ENCODE results near the gene TERF2IP.
A peak's percentile ranks its signal among the peaks of the same experiment; 100 is the strongest.

Gene TERF2IP

GRCh38 chr16:75647492-75648264 is at the start of gene TERF2IP, which contains the start of gene KARS1:
TERF2IP (plus strand) TSS chr16:75647773; CDS start chr16:75647883, 110 bp downstream.
KARS1 (minus strand) TSS chr16:75647665; CDS start chr16:75647639, 26 bp downstream.
- DNase-seq (ENCODE audit: low read depth, low spot score): peak; percentile 76

DNA sequence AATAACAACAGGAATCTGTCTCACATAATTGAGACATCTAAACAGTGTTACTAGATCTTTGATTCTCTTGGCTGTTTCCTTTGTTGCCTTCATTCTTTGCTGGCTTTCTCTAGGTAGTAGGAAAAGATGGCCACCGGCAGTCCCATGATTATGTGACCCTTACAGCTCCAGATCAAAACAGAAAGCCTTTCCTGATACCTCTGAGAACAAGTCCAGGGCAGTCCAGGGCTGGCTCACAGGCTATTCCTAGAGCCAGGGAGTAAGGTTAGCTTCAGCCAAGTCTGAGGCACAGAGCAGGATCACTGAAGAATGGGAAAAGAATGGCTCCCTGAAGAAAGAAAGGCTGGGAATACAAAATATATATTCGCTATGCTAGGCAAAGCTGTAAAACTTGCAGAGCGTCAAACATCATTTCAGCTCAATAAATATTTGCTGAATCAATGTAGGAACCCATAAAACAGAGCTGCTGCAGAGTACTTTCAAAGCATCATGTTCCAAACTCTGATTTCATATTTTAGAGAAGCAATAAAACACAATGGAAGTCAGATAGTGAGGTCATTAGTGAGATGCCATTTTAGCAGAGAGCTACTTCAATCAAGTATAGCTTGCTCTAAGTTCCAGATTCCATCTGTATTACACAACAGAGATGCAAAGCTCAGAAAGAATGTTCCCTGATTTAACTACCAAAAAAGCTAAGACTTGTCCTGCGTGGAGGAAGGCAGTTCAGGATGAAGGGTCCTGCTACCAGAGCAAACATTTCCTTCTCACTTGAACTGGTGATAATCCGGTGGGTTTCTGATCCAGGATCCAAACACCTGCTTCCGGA is 47.9 kb upstream of the TERF2IP start:
- DNase-seq (ENCODE audit: low read depth, low spot score): no peak

DNA sequence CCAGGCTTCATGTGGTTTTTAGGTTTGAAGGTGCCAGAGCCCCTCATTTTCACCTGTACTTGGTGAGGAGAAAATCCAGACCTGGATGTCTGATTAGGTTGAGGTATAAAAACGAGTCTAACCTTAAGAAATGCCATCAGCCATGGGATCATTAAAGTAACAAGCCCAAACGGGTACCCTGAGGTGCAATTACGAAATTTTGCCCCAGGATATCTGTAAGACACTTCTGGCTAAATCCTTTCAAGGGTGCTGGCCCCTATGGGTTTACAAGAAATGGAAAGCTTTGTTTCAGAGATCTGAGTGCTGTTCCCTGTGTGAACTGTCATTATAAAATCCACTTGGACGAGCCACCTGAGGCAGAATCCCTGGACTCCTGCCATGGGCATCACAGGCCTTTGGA is 44.3 kb upstream of the TERF2IP start:
- no peak for DNase-seq (ENCODE audit: low read depth, low spot score)

DNA sequence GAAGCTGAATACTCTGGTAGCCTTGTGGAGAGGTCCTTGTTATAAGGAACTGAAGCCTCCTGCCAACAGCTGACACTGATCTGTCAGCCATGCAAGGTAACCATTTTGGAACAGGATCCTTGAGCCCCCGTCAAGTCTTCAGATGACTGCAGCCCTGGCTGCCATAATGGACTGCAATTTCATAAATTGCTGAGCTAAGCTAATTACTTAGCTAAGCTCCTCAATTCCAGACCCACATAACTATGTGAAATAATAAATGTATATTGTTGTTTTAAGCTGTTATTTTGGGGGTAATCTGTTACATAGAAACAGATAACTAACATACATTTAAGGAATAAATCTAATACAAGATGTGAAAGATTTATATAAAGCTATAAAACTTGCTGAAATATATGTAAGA is 41.1 kb upstream of the TERF2IP start:
- no peak for DNase-seq (ENCODE audit: low read depth, low spot score)

GRCh38 chr16:75614066-75614897 is 33.3 kb upstream of the TERF2IP start:
- no peak for DNase-seq (ENCODE audit: low read depth, low spot score)

- no peak for DNase-seq (ENCODE audit: low read depth, low spot score)
Observed at GRCh38 chr16:75615619-75616018, 32.0 kb upstream of the TERF2IP start.

GRCh38 chr16:75616521-75617010 is 31.0 kb upstream of the TERF2IP start:
- no peak for DNase-seq (ENCODE audit: low read depth, low spot score)

- DNase-seq (ENCODE audit: low read depth, low spot score): no peak
Observed at GRCh38 chr16:75617121-75617520, 30.5 kb upstream of the TERF2IP start.

DNA sequence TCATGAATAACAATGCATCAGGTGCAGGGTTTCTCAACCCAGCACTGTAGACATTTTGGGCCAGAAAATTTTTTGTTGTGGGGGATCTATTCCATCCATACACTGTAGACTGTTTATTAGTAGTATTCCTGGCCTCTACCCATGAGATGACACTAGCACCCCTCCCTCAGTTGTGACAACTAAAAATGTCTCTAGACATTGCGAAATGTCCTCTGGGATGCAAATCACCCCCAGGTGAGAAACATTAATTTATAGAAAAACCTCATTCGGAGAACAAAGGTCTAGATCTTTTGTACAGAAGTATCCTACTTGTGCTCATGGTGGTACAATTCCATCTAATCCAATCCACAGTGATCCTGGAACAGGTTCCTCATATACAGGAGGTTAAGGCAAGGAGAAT is 28.8 kb upstream of the TERF2IP start:
- no peak for DNase-seq (ENCODE audit: low read depth, low spot score)

- no peak for DNase-seq (ENCODE audit: low read depth, low spot score)
Observed at GRCh38 chr16:75620326-75621169, 27.0 kb upstream of the TERF2IP start.

DNA sequence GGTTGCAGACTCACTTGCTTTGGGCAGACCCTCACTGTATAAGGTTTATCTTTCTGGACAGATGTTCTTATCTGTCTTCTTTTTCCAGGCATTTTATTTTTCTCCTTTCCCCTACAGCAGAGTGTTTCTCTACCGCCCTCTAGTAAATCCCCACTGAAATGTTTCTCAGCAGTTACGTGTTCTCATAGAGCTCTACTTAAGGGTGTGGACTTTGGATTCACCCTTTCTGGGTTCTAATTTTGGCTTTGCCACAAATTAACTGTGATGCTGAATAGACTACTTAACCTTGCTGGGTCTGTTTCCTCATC is 26.4 kb upstream of the TERF2IP start:
- no peak for DNase-seq (ENCODE audit: low read depth, low spot score)

DNA sequence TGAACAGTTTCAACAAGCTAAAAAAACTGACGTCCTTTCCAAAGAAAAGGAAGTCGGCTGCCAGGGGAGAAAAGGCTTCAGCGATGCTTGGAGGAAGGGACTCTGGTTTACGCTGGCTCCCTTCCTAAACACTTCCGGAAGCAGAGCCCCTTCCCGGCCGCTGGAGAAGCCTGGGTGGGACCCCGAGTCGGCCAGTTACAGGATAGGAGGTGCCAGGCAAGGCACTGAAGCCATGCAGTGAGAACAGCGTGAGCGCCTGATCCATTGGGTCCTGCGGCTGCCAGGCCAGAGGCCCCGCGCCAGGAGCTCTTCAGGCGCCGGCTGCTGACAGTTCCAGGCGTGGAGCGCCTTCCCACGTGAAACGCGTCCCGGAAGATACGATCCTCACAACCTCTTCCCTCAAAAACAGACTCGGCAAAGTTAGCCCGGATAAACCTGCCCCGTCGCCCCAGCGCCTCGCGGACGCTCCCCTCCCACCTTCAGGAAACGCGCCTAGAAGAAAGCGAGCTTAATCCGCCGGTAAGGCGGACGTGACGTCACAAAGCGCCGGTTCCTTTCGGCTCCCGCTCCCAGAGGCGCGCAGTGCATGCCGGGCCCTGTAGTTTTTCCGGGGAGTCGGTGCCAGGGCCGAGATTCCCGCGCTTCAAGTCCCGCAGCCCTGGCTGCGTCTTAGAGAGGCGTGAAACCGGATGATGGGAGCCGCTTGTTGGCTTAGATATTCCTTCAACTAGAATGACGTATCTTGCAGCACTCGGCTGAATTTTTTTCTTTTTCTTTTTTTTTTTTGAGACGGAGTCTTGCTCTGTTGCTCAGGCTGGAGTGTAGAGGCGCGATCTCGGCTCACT is 24.6 kb upstream of the TERF2IP start, which contains the start of gene ADAT1:
ADAT1 (minus strand) TSS at position 521 of the 845 bp plus-strand sequence. CDS start 2,482 bp downstream, outside the sequence.
- peak; percentile 91 for DNase-seq (ENCODE audit: low read depth, low spot score)

GRCh38 chr16:75624921-75625334 is 22.6 kb upstream of the TERF2IP start:
- no peak for DNase-seq (ENCODE audit: low read depth, low spot score)

DNA sequence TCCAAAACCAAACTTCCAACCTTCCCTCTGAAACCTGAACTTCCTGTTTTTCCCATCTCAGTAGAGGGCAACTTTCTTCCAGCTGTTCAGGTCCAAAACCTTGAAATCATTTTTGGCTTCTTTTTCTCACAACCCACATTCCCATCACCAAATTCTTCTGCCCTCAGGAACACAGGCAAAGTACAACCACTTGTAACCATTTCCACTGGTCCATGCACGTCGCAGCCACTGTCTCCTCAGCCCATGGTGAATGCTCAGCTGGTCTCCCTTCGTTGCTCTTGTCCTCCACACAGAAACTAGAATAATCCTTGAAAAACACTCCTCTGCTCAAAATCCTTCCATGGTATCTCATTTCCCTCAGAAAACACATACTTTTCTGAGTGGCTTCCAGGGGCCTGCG is 20.8 kb upstream of the TERF2IP start:
- DNase-seq (ENCODE audit: low read depth, low spot score): no peak

GRCh38 chr16:75627851-75628250 is 19.7 kb upstream of the TERF2IP start:
- DNase-seq (ENCODE audit: low read depth, low spot score): no peak

GRCh38 chr16:75628351-75628750 is 19.2 kb upstream of the TERF2IP start:
- no peak for DNase-seq (ENCODE audit: low read depth, low spot score)

- no peak for DNase-seq (ENCODE audit: low read depth, low spot score)
Observed at GRCh38 chr16:75629132-75629531, 18.4 kb upstream of the TERF2IP start.

- DNase-seq (ENCODE audit: low read depth, low spot score): no peak
Observed at GRCh38 chr16:75630052-75630451, 17.5 kb upstream of the TERF2IP start.

- no peak for DNase-seq (ENCODE audit: low read depth, low spot score)
Observed at GRCh38 chr16:75632857-75633256, 14.7 kb upstream of the TERF2IP start.

GRCh38 chr16:75635036-75635435 is 12.5 kb upstream of the TERF2IP start:
- no peak for DNase-seq (ENCODE audit: low read depth, low spot score)
